ENCODE measurements around the gene PIK3AP1. TPM values are rescaled to one million over a fixed set of nuclear protein-coding genes. Genes with fewer than 3 reads are reported as not detected.
A peak's percentile ranks its signal among the peaks of the same experiment; 100 is the strongest.

PIK3AP1 gene
- total and polyA plus RNA-seq, 7 donors: 6.1 to 22.0 (median 10.0) TPM

DNA sequence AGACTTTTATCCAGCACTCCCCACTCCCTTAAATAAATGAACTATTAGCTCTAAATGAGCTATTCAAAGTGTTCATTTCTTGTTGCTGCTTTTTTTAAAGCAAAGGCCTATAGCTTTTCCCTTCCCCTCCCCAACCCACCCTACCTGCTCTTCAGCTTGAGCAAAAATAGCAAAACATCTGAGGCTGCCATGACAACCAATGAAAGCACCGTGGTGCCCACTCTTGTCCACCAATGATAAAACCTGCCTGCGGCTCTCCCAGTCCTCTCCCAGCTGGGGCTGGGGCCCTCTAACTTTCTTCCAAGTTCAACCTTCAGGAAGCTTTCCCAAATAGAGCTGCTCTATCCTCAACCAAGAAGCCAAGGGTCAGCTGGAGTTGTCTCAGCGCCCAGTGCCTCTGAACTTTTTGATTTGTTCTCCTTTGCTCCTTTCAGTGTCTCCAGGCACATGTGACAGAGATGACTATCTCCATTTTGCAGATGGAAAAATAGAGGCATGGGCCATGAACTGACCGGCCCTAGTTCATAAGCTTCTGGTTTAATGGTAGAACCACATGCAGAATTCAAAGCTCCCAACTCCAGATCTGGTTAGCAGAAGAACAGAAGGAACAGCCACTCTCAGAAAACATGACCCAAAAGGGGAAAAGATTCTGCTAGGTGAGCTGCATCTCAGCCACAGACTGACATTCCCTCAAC is 47.7 kb downstream of the PIK3AP1 start:
- Histone ChIP-seq H3K27me3 (no peaks in the 10 kb centered on the region), H3K4me3 (no peak overlapping the region), H3K4me1 (peaks cover 0 to 15% (median 4%) of the 10 kb centered on the region in 4 donors), H3K27ac (peak overlapping the region in 3 of 4 donors; percentile 57 to 71 (median 70)), H3K9me3 (no peaks in the 10 kb centered on the region), H3K36me3 (no peaks in the 10 kb centered on the region)
- DNase-seq: no peak
- intact Hi-C loops (cut with DNase I): no loop called here
- WGBS, 2 donors: 87 to 96% methylated on average over 4 of the region's 4 CpGs
- no peak for TF ChIP-seq EP300 (IDR thresholded peaks at IDR 0.05)
- no peak for TF ChIP-seq POLR2AphosphoS5 (IDR thresholded peaks at IDR 0.05)
- TF ChIP-seq, protein P1, sequence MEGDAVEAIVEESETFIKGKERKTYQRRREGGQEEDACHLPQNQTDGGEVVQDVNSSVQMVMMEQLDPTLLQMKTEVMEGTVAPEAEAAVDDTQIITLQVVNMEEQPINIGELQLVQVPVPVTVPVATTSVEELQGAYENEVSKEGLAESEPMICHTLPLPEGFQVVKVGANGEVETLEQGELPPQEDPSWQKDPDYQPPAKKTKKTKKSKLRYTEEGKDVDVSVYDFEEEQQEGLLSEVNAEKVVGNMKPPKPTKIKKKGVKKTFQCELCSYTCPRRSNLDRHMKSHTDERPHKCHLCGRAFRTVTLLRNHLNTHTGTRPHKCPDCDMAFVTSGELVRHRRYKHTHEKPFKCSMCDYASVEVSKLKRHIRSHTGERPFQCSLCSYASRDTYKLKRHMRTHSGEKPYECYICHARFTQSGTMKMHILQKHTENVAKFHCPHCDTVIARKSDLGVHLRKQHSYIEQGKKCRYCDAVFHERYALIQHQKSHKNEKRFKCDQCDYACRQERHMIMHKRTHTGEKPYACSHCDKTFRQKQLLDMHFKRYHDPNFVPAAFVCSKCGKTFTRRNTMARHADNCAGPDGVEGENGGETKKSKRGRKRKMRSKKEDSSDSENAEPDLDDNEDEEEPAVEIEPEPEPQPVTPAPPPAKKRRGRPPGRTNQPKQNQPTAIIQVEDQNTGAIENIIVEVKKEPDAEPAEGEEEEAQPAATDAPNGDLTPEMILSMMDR (IDR thresholded peaks at IDR 0.05): no peak
- TF ChIP-seq POLR2A (IDR thresholded peaks at IDR 0.05): no peak

- 88 to 92% methylated on average over 4 of the region's 4 CpGs for WGBS, 2 donors
- Histone ChIP-seq H3K4me1 (peaks cover 0 to 15% (median 4%) of the 10 kb centered on the region in 4 donors), H3K27ac (no peak overlapping the region), H3K4me3 (no peak overlapping the region), H3K36me3 (no peaks in the 10 kb centered on the region), H3K27me3 (no peaks in the 10 kb centered on the region), H3K9me3 (no peaks in the 10 kb centered on the region)
- TF ChIP-seq, protein P1 (IDR thresholded peaks at IDR 0.05): no peak
- TF ChIP-seq POLR2A (IDR thresholded peaks at IDR 0.05) (no peak), EP300 (IDR thresholded peaks at IDR 0.05) (no peak), POLR2AphosphoS5 (IDR thresholded peaks at IDR 0.05) (no peak)
- no peak for DNase-seq
- intact Hi-C loops (cut with DNase I): no loop called here
Measured at GRCh38 chr10:96671211-96671890, 49.0 kb downstream of the PIK3AP1 start.

- WGBS, 2 donors: 9 to 37% methylated on average over 4 of the region's 4 CpGs
- Histone ChIP-seq H3K27me3 (no peaks in the 10 kb centered on the region), H3K27ac (no peak overlapping the region), H3K9me3 (no peaks in the 10 kb centered on the region), H3K4me3 (no peak overlapping the region), H3K36me3 (no peaks in the 10 kb centered on the region), H3K4me1 (peaks cover 0 to 15% (median 4%) of the 10 kb centered on the region in 4 donors)
- TF ChIP-seq EP300 (IDR thresholded peaks at IDR 0.05) (no peak), POLR2AphosphoS5 (IDR thresholded peaks at IDR 0.05) (no peak), POLR2A (IDR thresholded peaks at IDR 0.05) (no peak)
- TF ChIP-seq, protein P1 (IDR thresholded peaks at IDR 0.05): no peak
- DNase-seq: no peak
- intact Hi-C loops (cut with DNase I): no loop called here
Measured at GRCh38 chr10:96670786-96671185, 49.5 kb downstream of the PIK3AP1 start.

- no peak for DNase-seq
- Histone ChIP-seq H3K4me1 (peaks cover 0 to 10% (median 0%) of the 10 kb centered on the region in 4 donors), H3K27me3 (no peaks in the 10 kb centered on the region), H3K36me3 (no peaks in the 10 kb centered on the region), H3K27ac (no peak overlapping the region), H3K4me3 (no peak overlapping the region), H3K9me3 (no peaks in the 10 kb centered on the region)
- intact Hi-C loops (cut with DNase I): no loop called here
- 95 to 98% methylated on average over 3 of the region's 3 CpGs for WGBS, 2 donors
- TF ChIP-seq, protein P1 (IDR thresholded peaks at IDR 0.05): no peak
- TF ChIP-seq POLR2AphosphoS5 (IDR thresholded peaks at IDR 0.05): no peak
- TF ChIP-seq POLR2A (IDR thresholded peaks at IDR 0.05): no peak
- TF ChIP-seq EP300 (IDR thresholded peaks at IDR 0.05): no peak
Measured at GRCh38 chr10:96667401-96667800, 52.9 kb downstream of the PIK3AP1 start.
